Vagina (tissue), 2 donors: Measurements from ENCODE around the gene SDF2.

Source experiments
- CTCF ChIP-seq, 3 experiments: fragments of 450-650 bp in 2 of 3; fragments of 200-600 bp in 1 of 3; sonication (generic) in 1 of 3; IDR thresholded peaks; one replicate each; pipeline ENCODE4 v1.5.1; 2017 to 2019; ENCODE audit warnings: antibody characterized with exemption in 3 of 3, mild to moderate bottlenecking in 2 of 3, moderate library complexity in 2 of 3
- POLR2AphosphoS5 ChIP-seq, 2 donors: sonication (generic); formaldehyde crosslinking; IDR thresholded peaks; one replicate each; pipeline ENCODE4 v1.9.0; 2017; ENCODE audit warnings: antibody characterized with exemption in 2 of 2, mild to moderate bottlenecking in 2 of 2, low read depth in 1 of 2; ENCODE audit not compliant: insufficient read depth in 1 of 2

- no peak for TF ChIP-seq CTCF (IDR thresholded peaks at IDR 0.05)
- TF ChIP-seq POLR2AphosphoS5 (IDR thresholded peaks at IDR 0.05; ENCODE audit: insufficient read depth in 1 of 2, low read depth in 1 of 2): no peak
Observed at GRCh38 chr17:28693869-28694268, 32.2 kb upstream of the SDF2 start.
